HG03025 (cell line): ENCODE results near the gene PLPPR1.

ENCODE experiments used
- ATAC-seq: cut with Tn5 transposase; IDR thresholded peaks from one replicate; pipeline ENCODE4 v1.9.1; 2021; ENCODE audit warnings: mild to moderate bottlenecking, moderate library complexity; ENCODE audit not compliant: unreplicated experiment, low FRiP score

The PLPPR1 gene

GRCh38 chr9:101028346-101029314, at the start of gene PLPPR1:
TSS of gene PLPPR1 (plus strand) at chr9:101028727.
- ATAC-seq = no peak

- no peak for ATAC-seq
Observed at GRCh38 chr9:100989731-100990130, 38.8 kb upstream of the PLPPR1 start.

- no peak for ATAC-seq
Observed at GRCh38 chr9:100990605-100991381, 37.7 kb upstream of the PLPPR1 start.

GRCh38 chr9:100992632-100993031, 35.9 kb upstream of the PLPPR1 start:
- no peak for ATAC-seq

GRCh38 chr9:100999906-101000544, 28.5 kb upstream of the PLPPR1 start:
- ATAC-seq = no peak

GRCh38 chr9:101005246-101005645, 23.3 kb upstream of the PLPPR1 start:
- no peak for ATAC-seq

GRCh38 chr9:101014566-101014965, 14.0 kb upstream of the PLPPR1 start:
- no peak for ATAC-seq

GRCh38 chr9:101018467-101018866, 10.1 kb upstream of the PLPPR1 start:
- no peak for ATAC-seq

GRCh38 chr9:101022704-101023103, 5.8 kb upstream of the PLPPR1 start:
- ATAC-seq = no peak

- no peak for ATAC-seq
Observed at GRCh38 chr9:101025940-101026339, 2.6 kb upstream of the PLPPR1 start.

- ATAC-seq = no peak
Observed at GRCh38 chr9:101026824-101027223, 1.7 kb upstream of the PLPPR1 start.

GRCh38 chr9:101027236-101027635, 1.3 kb upstream of the PLPPR1 start:
- no peak for ATAC-seq

- no peak for ATAC-seq
Observed at GRCh38 chr9:101027733-101028345, 688 bp upstream of the PLPPR1 start.

GRCh38 chr9:101029315-101030085, 973 bp downstream of the PLPPR1 start:
- ATAC-seq = no peak

- ATAC-seq = no peak
Observed at GRCh38 chr9:101030086-101030391, 1.5 kb downstream of the PLPPR1 start.

- ATAC-seq = no peak
Observed at GRCh38 chr9:101032426-101032825, 3.9 kb downstream of the PLPPR1 start.

- ATAC-seq = no peak
Observed at GRCh38 chr9:101034222-101034621, 5.7 kb downstream of the PLPPR1 start.

GRCh38 chr9:101035098-101035497, 6.6 kb downstream of the PLPPR1 start:
- no peak for ATAC-seq

- ATAC-seq = no peak
Observed at GRCh38 chr9:101037430-101037829, 8.9 kb downstream of the PLPPR1 start.

- ATAC-seq = no peak
Observed at GRCh38 chr9:101038488-101038887, 10.0 kb downstream of the PLPPR1 start.
